ENCODE data around the gene ABCB7. TPM values are rescaled to one million over a fixed set of nuclear protein-coding genes. Genes with fewer than 3 reads are reported as not detected.
"Not testable (repeated sequence)": the region's sequence is repeated elsewhere in the genome, so short reads cannot be mapped to it uniquely, and the experiment has no call there.

The ABCB7 gene
- total RNA-seq (2014; rRNA removed; shearing (Covaris generic)), result 26.0 and 37.9 TPM in 2 replicates

DNA sequence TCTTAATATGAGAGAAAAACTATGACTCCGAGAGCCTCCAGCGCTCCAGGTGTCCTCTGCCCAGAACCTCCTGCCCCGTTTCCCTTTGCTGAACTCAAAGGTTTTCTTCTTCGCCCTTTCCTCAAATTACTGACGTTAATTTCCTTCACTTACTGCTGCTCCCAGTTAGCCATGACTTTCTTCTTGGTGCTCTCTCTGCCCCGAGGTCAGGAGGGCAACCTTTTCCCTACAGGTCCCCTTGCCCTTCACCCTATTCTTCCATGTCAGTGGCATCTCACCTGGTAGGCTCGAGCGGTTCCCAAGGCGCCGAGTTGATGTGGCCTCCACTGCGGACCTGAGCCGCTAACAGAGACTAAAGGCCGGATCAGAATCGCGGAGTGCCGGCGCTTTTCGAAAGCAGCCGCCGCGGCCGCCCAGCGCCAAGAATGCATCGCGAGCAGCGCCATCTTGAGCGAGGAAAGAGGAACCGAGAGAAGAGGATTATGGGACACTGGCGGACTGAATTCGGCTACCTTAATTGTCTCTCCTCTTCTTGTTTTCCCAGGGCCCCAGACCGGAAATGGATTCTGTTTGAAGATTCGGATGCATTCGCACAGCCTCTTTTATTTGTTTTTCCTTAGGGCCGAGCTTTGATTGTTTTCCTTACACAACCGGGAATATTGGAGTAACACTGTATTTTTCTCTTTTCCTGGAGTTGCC, at the start of gene ABCB7:
Gene ABCB7 (minus strand): TSS at position 457 of the 699 bp plus-strand sequence. CDS start 11 bp downstream, at position 446.
- peak; percentile 68 for DNase-seq (ENCODE audit: low spot score)

DNA sequence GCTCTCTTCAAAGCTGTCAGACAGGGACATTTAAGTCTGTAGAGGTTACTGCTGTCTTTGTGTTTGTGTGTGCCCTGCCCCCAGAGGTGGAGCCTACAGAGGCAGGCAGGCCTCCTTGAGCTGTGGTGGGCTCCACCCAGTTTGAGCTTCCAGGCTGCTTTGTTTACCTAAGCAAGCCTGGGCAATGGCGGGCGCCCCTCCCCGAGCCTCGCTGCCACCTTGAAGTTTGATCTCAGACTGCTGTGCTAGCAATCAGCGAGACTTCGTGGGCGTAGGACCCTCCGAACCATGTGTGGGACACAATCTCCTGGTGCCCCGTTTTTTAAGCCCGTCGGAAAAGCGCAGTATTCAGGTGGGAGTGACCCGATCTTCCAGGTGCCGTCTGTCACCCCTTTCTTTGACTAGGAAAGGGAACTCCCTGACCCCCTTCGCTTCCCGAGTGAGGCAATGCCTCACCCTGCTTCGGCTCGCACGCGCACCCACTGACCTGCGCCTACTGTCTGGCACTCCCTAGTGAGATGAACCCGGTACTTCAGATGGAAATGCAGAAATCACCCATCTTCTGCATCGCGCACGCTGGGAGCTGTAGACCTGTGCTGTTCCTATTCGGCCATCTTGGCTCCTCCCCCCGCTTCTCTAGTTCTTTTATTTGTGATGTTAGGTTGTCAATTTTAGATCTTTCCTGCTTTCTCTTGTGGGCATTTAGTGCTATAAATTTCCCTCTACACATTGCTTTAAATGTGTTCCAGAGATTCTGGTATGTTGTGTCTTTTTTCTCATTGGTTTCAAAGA, 32.5 kb upstream of the ABCB7 start:
- not testable (repeated sequence) for DNase-seq (ENCODE audit: low spot score)

DNA sequence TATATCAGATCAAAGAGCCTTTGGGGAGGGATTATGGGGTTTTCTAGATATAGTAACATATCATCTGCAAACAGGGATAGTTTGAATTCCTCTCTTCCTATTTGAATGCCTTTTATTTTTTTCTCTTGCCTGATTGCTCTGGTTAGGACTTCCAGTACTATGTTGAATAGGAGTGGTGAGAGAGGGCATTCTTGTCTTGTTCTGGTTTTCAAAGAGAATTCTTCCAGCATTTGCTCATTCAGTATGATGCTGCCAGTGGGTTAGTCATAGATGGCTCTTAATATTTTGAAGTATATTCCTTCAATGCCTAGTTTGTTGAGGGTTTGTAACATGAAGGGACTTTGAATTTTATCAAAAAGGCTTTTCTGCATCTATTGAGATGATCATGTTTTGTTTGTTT, 25.6 kb upstream of the ABCB7 start:
- no peak for DNase-seq (ENCODE audit: low spot score)

DNA sequence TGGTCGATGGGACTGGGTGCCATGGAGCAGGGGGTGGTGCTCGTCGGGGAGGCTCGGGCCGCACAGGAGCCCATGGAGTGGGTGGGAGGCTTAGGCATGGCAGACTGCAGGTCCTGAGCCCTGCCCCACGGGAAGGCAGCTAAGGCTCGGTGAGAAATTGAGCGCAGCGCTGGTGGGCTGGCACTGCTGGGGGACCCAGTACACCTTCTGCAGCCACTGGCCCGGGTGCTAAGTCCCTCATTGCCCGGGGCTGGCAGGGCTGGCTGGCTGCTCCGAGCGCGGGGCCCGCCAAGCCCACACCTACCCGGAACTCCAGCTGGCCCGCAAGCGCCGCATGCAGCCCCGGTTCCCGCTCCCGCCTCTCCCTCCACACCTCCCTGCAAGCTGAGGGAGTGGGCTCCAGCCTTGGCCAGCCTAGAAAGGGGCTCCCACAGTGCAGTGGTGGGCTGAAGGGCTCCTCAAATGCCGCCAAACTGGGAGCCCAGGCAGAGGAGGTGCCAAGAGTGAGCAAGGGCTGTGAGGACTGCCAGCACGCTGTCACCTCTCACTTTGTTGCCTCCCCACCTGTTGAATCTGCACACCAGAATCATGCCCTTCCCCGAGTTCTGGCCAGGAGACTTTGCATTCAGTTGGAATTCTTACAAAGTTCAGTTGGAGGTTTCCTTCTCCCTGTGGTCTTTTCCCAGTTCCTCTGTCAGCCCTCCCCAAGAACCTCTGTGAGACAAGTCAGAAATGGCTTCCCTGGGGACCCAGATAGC, 23.6 kb upstream of the ABCB7 start:
- not testable (repeated sequence) for DNase-seq (ENCODE audit: low spot score)

DNA sequence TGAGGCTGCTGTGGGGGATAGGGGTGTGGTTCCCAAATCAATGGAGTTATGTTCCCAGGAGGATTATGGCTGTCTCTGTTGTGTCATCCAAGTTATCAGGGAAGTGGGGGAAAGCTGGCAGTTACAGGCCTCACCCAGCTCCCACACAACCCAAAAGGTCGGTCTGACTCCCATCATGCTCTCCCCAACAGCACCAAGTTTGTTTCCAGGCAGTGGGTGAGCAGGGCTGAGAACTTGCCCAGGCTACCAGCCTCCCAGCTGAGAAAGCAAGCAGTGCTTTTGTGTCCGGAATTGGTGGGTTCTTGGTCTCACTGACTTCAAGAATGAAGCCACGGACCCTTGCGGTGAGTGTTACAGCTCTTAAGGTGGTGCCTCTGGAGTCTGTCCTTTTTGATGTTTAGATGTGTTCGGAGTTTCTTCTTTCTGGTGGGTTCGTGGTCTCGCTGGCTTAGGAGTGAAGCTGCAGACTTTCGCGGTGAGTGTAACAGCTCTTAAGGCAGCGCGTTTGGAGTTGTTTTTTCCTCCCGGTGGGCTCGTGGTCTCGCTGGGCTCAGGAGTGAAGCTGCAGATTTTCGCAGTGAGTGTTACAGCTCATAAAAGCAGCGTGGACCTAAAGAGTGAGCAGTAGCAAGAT, 16.3 kb upstream of the ABCB7 start:
- DNase-seq (ENCODE audit: low spot score), result not testable (repeated sequence)

DNA sequence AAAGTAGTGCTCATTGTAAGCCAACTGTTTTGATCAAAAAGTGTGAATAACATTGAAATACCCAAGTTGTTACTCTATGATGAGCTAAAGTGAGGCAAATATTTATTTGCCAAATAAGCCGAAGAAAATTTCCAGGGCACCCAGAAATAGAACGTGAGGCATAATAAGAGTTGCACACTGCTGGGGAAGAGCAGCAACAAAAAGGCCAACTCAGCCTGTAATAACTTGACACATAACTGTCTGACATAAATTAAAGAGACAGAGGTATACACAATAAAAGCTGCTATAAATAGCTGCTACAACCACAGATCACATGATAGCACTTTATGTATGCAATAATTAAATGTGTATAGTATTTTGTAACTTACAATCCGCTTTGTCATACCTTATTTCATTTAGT, 2.0 kb upstream of the ABCB7 start:
- no peak for DNase-seq (ENCODE audit: low spot score)

DNA sequence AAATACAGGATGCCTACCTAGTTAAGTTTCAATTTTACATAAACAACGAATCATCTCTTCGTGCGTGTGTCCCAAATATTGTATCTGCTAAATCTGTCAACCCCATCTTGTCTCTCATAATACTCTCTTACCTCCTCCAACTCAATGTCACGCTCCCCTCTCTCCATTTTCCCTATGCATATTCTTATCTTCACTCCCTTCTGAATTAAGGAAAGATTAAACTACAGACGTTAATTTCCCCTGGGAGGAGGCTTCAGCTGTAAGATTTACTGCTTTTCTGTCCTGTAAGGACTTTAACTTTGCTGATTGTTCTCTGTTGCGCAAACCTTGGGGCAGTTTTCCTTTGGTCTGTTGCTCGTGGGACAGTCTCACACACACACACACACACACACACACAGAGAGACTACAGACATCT, 455 bp upstream of the ABCB7 start:
- peak; percentile 3 for DNase-seq (ENCODE audit: low spot score)

DNA sequence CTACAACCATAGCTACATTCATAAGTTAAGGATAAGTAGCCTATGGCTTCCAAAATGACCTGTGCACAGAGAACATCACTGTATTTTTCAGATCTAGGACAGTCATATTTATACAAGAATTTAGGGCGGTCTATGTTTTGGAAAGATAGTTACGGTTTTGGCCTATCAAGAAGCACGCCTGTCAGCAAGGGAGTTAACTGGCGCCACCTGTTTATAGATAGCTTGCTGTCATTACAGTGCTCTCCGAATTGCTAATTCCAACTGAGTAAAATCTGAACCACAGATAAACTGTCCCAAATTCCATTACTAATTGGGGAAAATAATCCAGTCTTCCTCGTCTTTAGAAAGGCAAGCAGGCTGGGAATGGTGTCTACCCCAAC, 646 bp downstream of the ABCB7 start:
- no peak for DNase-seq (ENCODE audit: low spot score)

DNA sequence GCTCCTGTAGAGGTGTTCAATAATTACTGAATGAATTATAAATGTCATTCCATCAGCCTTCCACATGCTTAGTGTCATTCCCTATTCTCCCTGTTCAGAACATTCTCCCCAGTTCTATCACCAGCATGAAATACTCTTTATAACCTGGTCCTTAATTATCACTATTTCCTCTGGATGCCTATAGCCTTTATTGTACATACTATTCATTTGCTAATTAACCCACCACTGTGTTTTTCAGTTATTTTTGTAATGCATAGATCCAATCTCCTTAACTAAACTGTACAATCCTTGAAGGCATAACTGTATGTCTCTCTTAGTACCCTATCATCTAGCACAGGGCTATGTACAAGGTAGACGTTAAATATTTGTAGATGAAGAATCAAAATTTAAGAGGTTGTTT, 1.2 kb downstream of the ABCB7 start:
- no peak for DNase-seq (ENCODE audit: low spot score)

DNA sequence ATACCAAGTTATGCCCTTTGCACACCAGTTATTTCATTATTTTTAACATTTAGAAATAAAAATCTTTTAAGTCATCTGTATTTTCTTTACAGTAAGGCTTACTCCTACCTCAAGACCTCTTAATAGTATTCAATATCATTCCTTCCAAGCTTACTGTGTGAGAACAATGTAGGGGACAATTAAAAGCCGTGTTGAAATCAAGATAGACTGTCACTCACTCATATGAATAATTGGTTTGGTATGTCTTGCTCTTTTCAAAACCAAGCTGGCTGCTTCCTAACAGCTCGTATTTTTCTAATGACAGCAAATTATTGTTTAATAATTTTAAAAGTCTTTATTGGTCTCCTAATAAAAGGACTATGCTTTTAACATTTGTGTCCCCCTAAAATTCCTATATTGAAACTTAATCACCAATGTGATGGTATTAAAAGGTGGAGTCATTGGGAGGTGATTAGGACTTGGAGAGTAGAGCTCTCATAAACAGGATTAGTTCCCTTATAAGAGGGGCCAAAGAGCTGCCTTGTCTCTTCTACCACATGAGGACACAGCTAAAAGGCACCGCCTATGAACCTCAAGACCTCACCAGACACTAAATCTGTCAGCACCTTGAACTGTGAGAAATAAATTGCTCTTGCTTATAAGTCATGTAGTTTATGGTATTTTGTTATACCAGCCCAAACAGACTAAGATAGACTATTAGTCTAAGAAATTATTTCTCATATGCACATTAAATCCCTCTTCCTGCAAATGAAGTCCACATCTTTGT, 4.1 kb downstream of the ABCB7 start:
- DNase-seq (ENCODE audit: low spot score), result no peak

DNA sequence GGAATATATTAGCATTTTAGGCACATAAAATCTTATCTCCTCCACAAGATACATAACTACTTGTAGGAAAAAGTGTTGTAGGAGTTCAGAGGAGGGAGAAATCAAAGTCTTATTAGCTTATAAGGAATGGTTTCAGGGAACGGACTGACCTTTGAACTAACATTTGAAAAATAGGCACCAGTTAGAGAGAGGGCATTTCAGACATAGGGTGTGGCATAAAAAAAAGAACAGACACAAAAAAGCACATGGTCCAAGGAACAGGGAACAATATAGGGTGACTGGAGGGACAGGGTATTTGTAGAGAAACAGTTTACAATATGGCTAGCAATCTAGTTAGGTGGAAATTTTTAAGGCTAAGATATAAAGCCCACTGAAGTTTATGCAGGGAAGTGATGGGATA, 6.4 kb downstream of the ABCB7 start:
- no peak for DNase-seq (ENCODE audit: low spot score)

DNA sequence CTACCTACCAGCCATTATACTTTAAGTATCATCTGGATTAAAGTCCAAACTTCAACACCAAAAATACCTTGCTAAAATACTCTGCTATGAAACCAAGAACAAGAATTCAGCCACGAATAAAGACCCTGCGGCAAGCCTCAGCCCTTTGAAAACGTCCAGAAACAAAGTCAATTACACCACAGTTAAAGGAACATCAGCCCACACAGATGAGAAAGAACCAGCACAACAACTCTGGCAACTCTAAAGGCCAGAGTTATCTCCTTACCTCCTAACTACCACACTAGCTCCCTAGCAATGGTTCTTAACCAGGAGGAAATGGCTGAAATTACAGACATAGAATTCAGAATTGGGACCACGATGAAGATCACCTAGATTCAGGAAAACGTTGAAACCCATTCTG, 23.4 kb downstream of the ABCB7 start:
- no peak for DNase-seq (ENCODE audit: low spot score)

DNA sequence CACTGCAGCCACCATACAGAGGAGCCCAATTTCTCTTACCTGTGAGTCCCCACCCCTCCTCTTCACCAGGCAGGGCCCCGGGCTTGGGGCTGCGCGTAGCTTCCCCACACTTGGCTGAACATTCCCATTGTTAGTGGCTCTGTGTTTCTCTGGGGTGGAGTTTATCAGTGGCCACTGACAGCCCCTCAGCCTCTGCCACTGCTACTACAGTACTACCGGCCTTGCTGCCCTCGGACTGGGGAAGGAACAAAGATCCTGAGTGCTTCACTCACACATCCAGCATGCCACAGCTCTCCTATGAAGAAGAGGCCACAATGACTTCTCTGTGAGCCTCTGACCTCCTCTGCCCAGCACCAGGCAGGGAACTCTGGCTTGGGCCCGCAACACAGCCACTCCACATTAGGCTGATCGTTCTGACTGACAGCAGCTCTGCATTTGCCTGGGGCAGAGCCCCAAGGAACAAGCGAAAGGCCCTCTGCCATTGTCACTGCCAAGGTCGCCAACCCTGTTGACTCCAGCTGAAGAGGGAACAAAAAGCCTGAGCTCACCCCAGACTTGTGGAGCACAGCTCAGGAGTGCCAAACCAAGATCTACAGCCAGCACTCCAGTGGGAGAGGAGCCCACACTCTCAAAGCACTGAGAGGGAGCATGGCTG, 24.0 kb downstream of the ABCB7 start:
- no peak for DNase-seq (ENCODE audit: low spot score)

DNA sequence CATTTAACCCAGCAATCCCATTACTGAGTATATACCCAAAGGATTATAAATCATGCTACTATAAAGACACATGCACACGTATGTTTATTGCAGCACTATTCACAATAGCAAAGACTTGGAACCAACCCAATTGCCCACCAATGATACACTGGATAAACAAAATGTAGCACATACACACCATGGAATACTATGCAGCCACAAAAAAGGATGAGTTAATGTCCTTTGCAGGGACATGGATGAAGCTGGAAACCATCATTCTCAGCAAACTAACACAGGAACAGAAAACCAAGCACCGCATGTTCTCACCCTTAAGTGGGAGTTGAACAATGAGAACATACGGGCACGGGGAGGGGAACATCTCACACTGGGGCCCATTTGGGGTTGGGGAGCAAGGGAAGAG, 27.0 kb downstream of the ABCB7 start:
- DNase-seq (ENCODE audit: low spot score), result not testable (repeated sequence)

DNA sequence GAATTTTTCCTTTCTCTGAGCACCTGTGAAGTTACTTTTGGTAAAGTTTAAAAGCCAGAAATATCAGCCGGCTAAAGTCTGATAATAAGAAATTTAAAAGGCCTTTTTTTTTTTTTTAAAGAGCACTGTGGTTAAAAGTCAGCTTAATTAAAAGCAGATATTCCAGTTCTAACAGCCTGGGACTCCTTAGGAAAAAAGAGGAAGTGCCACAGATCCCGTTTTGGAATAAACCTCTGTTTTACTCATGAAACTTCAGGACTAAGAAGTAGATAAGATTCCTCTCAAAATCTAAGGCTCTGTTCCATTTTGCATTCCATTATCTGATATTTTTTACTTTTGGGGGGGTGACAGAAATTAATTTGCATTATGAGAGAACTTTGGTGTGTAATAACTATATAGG, 37.8 kb downstream of the ABCB7 start:
- no peak for DNase-seq (ENCODE audit: low spot score)

DNA sequence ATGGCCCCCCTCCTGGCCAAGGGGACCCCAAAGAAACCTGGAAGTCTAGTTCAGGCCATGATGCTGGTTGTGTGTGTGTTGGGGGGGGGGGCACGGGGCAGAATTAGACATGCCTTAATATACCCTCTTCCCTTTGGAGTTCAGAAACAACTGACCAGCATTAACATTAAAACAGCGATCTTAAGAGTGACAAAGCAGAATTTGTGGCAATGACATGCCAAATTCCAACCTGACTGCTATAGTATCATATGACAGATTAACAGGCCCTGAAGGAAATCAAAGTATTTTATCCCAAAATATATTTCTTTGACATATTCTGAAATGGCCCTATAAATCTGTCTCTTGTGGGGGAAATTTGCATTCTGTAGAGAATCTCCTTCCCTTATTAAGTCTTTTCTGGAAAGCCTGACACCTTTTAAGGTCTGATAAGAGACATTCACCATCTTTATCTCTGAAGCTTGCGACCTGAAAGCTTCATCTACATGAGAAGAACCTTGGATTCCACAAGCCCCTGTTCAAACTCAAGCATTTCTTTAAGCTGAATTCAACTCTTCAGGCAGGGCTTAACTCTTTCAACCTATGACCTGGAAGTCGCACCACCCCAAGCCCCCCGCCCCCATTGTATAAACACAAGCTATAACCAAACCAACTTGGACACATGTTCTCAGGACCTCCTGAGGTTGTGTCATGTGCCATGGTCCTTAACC, 40.2 kb downstream of the ABCB7 start:
- no peak for DNase-seq (ENCODE audit: low spot score)

DNA sequence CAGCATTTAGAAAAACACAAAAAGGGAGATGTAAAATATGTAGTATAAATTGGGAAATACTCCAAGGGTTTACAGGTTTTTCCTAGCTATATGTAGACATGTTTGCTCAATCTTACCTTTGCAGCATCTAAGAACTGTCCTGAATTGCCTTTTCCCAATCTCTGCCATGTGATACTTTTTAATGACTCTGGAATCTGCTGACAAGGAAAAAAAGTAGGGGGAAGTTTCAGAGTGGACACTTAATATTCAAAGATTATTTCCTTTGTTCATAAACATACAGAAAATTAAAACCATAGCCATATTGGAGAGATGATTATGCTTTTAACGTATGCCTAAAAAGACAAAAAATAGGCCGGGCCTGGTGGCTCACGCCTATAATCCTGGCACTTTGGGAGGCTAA, 41.4 kb downstream of the ABCB7 start:
- DNase-seq (ENCODE audit: low spot score), result no peak

DNA sequence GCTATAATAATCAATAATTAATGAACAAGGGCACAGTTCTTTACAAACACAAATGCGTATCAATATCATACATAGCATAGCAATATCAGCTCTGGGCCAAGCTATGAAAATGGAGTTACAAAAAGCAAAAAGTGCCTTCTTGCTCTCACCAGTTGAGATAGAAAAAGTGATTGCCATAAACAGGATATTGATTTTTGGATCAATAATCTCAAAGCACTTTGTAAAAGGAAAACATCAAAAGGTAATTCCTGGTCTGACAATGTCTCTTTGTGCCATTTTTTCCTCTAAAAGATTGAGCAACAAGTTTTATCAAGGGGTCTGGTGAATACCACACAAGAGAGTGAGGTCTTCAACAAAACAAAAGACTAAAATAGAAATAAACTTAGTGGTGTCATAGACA, 42.4 kb downstream of the ABCB7 start:
- no peak for DNase-seq (ENCODE audit: low spot score)

DNA sequence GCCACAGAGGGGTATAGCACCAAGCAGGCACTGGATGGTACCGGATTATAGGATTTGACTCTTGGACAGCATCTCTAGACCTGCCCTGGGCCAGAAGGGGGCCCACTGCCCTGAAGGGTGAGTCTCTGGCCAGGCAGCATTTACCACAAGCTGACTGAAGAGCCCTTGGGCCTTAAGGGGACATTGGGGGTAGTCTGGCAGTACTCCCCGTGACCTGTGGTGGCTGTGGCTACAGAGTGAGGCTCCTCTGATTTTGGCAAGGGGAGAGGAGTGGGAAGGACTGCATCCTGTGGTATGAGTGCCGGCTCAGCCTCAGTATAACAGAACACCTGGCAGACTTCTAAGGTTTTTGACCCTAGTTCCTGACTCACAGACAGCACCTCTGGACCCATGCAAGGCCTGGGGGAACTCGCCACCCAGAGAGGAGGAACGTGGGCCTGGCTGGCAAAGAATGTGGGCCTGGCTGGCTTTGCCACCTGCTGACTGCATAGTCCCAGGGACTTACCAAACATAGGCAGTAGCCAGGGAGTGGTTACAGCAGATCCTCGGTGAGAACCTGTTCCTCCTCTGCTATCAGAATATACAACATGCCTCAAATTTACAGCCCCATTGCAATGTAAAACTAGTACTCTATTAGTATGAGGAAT, 48.1 kb downstream of the ABCB7 start:
- no peak for DNase-seq (ENCODE audit: low spot score)

DNA sequence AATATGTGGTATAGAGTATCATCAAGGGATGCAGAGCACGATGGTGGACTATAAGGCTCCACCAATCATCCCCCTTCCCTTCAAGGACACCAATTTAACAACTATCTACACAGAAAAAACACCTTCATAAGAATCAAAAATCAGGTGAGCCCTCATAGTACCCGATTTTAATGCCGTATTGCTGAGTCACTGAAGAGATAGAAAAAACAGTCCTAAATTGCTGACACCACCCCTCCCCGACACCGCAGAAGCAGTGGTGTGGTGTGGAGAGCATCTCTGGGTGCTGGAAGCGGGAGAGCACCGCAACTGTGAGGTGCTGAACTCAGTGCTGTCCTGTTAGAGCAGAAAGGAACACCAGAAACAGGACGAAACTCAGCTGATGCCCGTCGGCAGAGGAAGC, 49.3 kb downstream of the ABCB7 start:
- DNase-seq (ENCODE audit: low spot score), result no peak

All from H4 (cell line).